GM12892 (cell line): ENCODE data around the gene KRT37.
"Not testable (repeated sequence)": the region's sequence is repeated elsewhere in the genome, so short reads cannot be mapped to it uniquely, and the experiment has no call there.

ENCODE experiments used
- DNase-seq: peaks from one replicate; pipeline ENCODE4 v3.0.0; 2011; ENCODE audit not compliant: insufficient read length
- FAIRE-seq: peaks from 2 replicates; lab custom pipeline; 2011; peaks lifted over from hg19 to GRCh38; lab: Jason Lieb, UNC
- POLR2A ChIP-seq: IDR thresholded peaks from 2 replicates; pipeline ENCODE4 v1.6.1; 2011; ENCODE audit warnings: low read depth, low read length, control low read depth
- POLR2AphosphoS5 ChIP-seq: IDR thresholded peaks from 2 replicates; pipeline ENCODE4 v1.6.1; 2011; ENCODE audit warnings: low read depth, low read length, control low read depth
- TAF1 ChIP-seq: IDR thresholded peaks from 2 replicates; pipeline ENCODE4 v1.6.1; 2011; ENCODE audit warnings: low read depth, mild to moderate bottlenecking, control low read depth, low read length, borderline replicate concordance

Gene KRT37

GRCh38 chr17:41433586-41433985 is 9.2 kb upstream of the KRT37 start:
- FAIRE-seq (no peak), DNase-seq (no peak)
- TF ChIP-seq POLR2A: no peak
- TF ChIP-seq POLR2AphosphoS5: no peak
- no peak for TF ChIP-seq TAF1

DNA sequence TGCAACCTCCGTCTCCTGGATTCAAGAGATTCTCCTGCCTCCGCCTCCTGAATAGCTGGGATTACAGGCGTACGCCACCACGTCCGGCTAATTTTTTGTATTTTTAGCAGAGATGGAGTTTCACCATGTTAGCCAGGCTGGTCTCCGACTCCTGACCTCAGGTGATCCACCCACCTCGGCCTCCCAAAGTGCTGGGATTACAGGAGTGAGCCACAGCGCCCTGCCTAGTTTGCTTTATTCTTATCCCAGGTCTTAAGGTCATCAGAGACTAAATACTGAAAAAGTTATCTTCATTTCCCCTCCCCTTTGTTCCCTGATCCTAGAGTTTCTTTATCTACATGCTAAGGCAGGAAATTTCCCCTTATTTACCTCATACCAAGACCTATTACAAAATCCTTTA is 6.0 kb upstream of the KRT37 start:
- not testable (repeated sequence) for DNase-seq, FAIRE-seq

GRCh38 chr17:41429667-41430066 is 5.3 kb upstream of the KRT37 start:
- no peak for DNase-seq
- TF ChIP-seq POLR2AphosphoS5 (no peak), POLR2A (no peak), TAF1 (no peak)

GRCh38 chr17:41428591-41429291 is 4.4 kb upstream of the KRT37 start:
- no peak for FAIRE-seq
- no peak for DNase-seq
- no peak for TF ChIP-seq TAF1

More at GRCh38 chr17:41429667-41430066, 5.3 kb upstream of the KRT37 start:
- no peak for FAIRE-seq

- not testable (repeated sequence) for FAIRE-seq, DNase-seq
Measured at GRCh38 chr17:41422586-41422985, 1.8 kb downstream of the KRT37 start.

DNA sequence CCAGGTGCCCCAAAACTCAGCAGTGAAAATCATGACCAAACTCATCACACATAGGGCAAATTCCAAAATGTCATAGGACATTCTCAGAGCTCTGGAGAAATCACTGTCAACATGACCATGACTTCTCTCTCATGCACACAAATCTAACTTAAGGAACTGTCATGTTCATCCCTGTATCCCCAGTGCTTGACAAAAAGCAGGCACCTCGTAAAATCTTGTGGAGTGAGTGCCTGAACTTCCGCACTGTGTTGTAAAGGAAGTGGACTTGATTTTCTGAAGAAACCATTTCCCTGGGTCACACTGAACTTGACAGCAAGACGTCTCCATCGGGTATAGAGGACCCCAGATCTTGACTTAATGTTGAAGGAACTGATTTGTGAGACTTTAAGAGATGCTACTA is 2.8 kb downstream of the KRT37 start:
- TF ChIP-seq POLR2A (no peak), TAF1 (no peak), POLR2AphosphoS5 (no peak)
- no peak for FAIRE-seq
- DNase-seq: no peak

DNA sequence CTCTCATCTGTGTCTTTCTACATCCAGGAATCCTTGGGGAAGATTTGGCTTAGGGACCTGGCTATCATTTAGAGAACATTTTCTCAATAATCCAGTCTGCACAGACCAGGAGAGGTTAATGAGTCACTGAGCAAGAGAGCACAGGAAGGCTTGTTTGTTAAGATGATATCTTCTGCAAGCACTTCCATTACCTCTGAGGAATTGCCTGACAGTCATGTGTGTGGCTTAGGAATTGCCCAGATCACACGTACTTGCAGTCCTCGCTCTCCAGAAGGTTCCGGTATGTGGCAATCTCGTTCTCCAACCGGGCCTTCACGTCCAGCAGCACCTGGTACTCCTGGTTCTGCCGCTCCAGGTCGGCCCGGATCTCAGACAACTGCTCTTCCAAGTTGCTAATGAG is 3.3 kb downstream of the KRT37 start:
- DNase-seq (no peak), FAIRE-seq (no peak)
- TF ChIP-seq POLR2AphosphoS5 (no peak), TAF1 (no peak), POLR2A (no peak)

GRCh38 chr17:41420134-41420533 is 4.3 kb downstream of the KRT37 start:
- FAIRE-seq: no peak
- no peak for TF ChIP-seq POLR2A
- no peak for TF ChIP-seq POLR2AphosphoS5
- no peak for TF ChIP-seq TAF1
- no peak for DNase-seq

DNA sequence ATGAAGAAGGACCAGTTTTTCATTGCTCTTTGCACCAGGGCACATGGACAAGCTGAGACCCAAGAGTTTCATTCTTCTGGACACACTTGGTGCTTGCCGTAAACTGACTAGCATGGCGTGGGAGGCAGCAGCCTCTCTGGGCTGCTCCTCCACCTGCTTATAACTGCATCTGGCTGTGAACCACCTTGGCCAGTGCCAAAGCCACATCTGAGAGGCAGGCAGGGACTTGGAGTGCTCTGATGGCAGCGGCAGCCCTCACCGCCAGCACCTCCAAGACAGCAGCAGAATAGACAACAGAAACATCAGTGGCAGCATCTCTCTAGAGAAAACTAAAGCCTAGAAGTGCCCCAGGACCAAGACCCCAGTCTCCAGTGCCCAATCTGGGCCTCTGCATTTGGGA is 4.7 kb downstream of the KRT37 start:
- no peak for DNase-seq
- FAIRE-seq: no peak
- TF ChIP-seq TAF1: no peak

DNA sequence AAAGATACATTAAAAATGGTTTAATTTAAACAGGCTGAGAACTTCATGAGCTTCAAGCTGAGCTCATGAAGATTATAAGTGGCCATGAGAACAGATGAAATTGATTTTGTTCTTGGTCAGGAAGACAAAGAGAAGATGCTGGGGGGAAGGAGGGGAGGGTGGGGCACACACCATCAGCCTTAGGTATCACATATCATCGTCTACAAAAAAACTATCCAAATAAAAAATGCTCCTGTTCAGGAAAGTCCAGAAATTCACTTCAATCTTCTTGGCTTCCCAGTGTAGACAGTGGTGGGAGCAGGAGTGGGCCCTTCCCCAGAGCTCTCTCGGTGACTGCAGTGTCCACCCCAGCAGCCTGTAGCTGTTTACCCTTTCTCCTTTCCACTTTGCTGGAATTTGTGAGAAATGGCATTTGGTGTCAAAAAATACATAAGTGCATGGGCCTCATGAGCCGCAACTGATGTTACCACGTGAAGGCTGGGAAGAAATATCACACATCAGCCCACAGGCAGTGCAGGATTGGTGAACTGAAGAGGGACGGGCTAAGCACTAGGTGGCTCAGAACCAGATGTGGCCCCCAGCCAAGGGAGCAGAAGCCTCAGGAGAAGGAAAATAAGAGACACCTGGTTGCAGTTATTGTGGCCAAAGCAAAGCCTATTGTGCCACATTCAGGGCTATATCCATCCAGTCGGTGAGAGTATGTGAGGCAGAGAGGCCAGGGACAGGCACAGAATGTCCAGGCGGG is 6.1 kb downstream of the KRT37 start:
- no peak for DNase-seq
- no peak for FAIRE-seq

DNA sequence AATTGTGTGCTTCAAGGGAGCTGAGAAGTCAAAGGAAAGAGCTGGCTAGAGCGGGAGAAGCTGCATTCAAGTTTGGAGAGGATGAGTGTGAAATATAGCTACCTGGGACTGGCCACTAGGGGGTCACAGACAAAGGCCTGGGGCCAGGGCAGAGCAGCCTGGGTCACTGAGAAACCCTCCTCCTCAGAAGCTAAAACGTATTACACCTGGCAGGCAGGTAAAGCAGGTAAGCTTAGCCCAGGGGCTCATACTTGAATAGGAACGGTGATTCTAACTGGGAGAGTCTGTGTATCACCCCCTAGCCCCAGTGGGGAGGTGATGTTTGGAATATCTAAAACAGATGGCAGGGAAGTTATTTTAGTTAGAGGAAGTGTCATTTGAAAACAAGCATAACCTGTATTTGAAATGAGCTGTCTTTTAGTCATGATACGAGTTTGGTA is 6.8 kb downstream of the KRT37 start:
- DNase-seq (peak; percentile 24), FAIRE-seq (no peak)
- TF ChIP-seq POLR2A: no peak
- no peak for TF ChIP-seq POLR2AphosphoS5

More for the DNA sequence above, 6.1 kb downstream of the KRT37 start:
- TF ChIP-seq POLR2AphosphoS5 (no peak), TAF1 (no peak), POLR2A (no peak)

DNA sequence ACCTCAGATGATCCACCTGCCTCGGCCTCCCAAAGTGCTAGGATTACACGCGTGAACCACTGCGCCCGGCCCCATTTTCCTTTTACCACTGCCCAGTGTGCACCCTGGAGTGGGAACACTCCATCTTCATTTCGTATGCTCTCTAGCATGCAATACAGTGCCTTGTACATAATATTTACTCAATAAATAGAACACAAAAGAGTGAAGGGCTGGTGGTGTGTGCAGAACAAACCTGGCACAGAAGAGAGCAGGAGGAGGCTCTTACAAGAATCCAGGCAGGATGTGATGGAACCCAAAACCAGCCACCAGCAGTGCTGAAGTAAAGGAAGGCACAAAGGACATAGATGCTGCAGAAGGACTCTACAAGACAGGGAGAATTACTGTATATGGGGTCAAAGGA is 7.3 kb downstream of the KRT37 start:
- no peak for DNase-seq
- TF ChIP-seq TAF1 (no peak), POLR2AphosphoS5 (no peak), POLR2A (no peak)
- no peak for FAIRE-seq

GRCh38 chr17:41416479-41416878 is 7.9 kb downstream of the KRT37 start:
- FAIRE-seq: no peak
- no peak for DNase-seq
- TF ChIP-seq TAF1: no peak
- TF ChIP-seq POLR2AphosphoS5: no peak
- no peak for TF ChIP-seq POLR2A
